Testis (tissue), 3 donors: ENCODE data around the gene USP27X. TPM values are rescaled to one million over a fixed set of nuclear protein-coding genes. Genes with fewer than 3 reads are reported as not detected.

ENCODE experiments used
- DNase-seq: peaks from one replicate; pipeline ENCODE4 v3.0.0-alpha.2; 2019
- H3K27ac ChIP-seq, 2 donors: fragments of 200-600 bp; sonication (generic); one replicate each; pipeline ENCODE4 v1.5.1; 2019
- H3K27me3 ChIP-seq: fragments of 200-600 bp; sonication (generic); one replicate; pipeline ENCODE4 v1.5.1; 2019
- H3K36me3 ChIP-seq: fragments of 200-600 bp; sonication (generic); one replicate; pipeline ENCODE4 v1.5.1; 2017; ENCODE audit warnings: low read depth; ENCODE audit errors: missing control alignments
- H3K4me1 ChIP-seq: fragments of 200-600 bp; sonication (generic); one replicate; pipeline ENCODE4 v1.5.1; 2019
- H3K4me3 ChIP-seq, 2 donors: fragments of 200-600 bp; sonication (generic); one replicate each; pipeline ENCODE4 v1.5.1; 2017 to 2019
- H3K9me3 ChIP-seq: fragments of 200-600 bp; sonication (generic); one replicate; pipeline ENCODE4 v1.5.1; 2017
- CTCF ChIP-seq, 3 experiments: fragments of 450-650 bp in 2 of 3; fragments of 200-600 bp in 1 of 3; sonication (generic) in 1 of 3; IDR thresholded peaks; one replicate each; pipeline ENCODE4 v1.5.1; 2016 to 2019; ENCODE audit warnings: antibody characterized with exemption in 3 of 3, mild to moderate bottlenecking in 2 of 3, moderate library complexity in 1 of 3
- POLR2A ChIP-seq: fragments of 450-650 bp; IDR thresholded peaks from one replicate; pipeline ENCODE4 v1.6.1; 2017; ENCODE audit warnings: antibody characterized with exemption, mild to moderate bottlenecking, moderate library complexity
- WGBS, 2 donors: methylation state at CpG; one replicate each; pipeline ENCODE4 v1.1.5; 2018; 5-methylcytosine and 5-hydroxymethylcytosine counted together
- intact Hi-C: fragments of 100-400 bp; cut with DNase I; formaldehyde crosslinking; loops from one replicate; pipeline ENCODE4 v1.15.1; 2023; ENCODE audit warnings: low total_unique reads
- polyA plus RNA-seq: library from polyadenylated mRNA; stranded (reverse); fragments of 350-450 nt; fragmentation: Illumina TruSeq; extraction: RNeasy Lipid Tissue Mini Kit (QIAGEN cat#74804); gene quantifications from one replicate; pipeline ENCODE4 v1.2.3, GENCODE V29; 2014; ENCODE audit warnings: low read depth, low replicate concordance; ENCODE audit not compliant: insufficient read depth
- total RNA-seq, 2 donors: library from RNA; depleted of rRNA; stranded (reverse); fragments of >200 nt; gene quantifications; one replicate each; pipeline ENCODE4 v1.2.3, GENCODE V29; 2016

Gene USP27X
- total and polyA plus RNA-seq, 3 donors from 2014 or later: 2.4 to 4.3 (median 3.6) TPM

DNA sequence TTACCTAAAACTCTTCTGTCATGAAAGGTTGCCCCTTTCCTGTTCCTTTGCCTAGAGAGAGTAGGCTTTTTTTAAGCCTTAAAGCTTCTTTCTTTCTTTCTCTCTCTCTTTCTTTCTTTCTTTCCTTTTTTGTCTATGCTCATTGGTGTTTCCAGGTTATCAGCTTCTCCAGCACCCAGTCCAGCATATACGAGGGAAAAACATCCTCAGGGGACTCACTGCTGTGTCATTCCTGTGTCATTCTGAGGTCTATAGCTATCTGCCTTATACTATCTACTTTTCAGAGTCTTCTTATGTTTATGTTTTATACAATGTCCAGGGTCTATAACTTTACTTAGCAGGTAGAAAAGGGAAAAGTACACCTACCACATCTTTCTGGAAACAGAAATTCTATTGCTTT is 10.5 kb upstream of the USP27X start:
- no peaks in the 10 kb centered on the region for H3K36me3 ChIP-seq
- H3K9me3 ChIP-seq: no peaks in the 10 kb centered on the region
- intact Hi-C loops: no loop called here
- no peaks in the 10 kb centered on the region for H3K27me3 ChIP-seq
- H3K4me1 ChIP-seq: no peaks in the 10 kb centered on the region
- 38 to 50% methylated on average over 1 of the region's 1 CpG for WGBS, 2 donors
- TF ChIP-seq CTCF (IDR thresholded peaks at IDR 0.05) (no peak), POLR2A (no peak)
- H3K4me3 ChIP-seq: no peak overlapping the region
- no peak overlapping the region for H3K27ac ChIP-seq
- DNase-seq: no peak

GRCh38 chrX:49876750-49877149 is 2.5 kb upstream of the USP27X start:
- WGBS, 2 donors: 34 to 36% methylated on average over 3 of the region's 3 CpGs
- Histone ChIP-seq H3K27me3 (no peaks in the 10 kb centered on the region), H3K9me3 (no peaks in the 10 kb centered on the region), H3K36me3 (no peaks in the 10 kb centered on the region), H3K4me3 (no peak overlapping the region), H3K27ac (no peak overlapping the region), H3K4me1 (peaks cover 5% of the 10 kb centered on the region)
- intact Hi-C loops: no loop called here
- TF ChIP-seq CTCF (IDR thresholded peaks at IDR 0.05) (peak in 2 of 3 experiments; percentile 28 to 37), POLR2A (no peak)
- DNase-seq: peak; percentile 22

- Histone ChIP-seq H3K4me1 (peaks cover 5% of the 10 kb centered on the region), H3K4me3 (no peak overlapping the region), H3K36me3 (no peaks in the 10 kb centered on the region), H3K9me3 (no peaks in the 10 kb centered on the region), H3K27ac (peak overlapping the region; percentile 77 to 84), H3K27me3 (no peaks in the 10 kb centered on the region)
- TF ChIP-seq CTCF (IDR thresholded peaks at IDR 0.05) (no peak), POLR2A (no peak)
- intact Hi-C loops: no loop called here
- DNase-seq: no peak
- 54 to 80% methylated on average over 1 to 5 of the region's 5 CpGs for WGBS, 2 donors
Observed at GRCh38 chrX:49877397-49878101, 1.7 kb upstream of the USP27X start.

GRCh38 chrX:49878128-49878833 is 1.0 kb upstream of the USP27X start:
- peaks cover 5% of the 10 kb centered on the region for H3K4me1 ChIP-seq
- peak overlapping the region; percentile 57 to 69 for H3K4me3 ChIP-seq
- peak; percentile 13 for DNase-seq
- no peaks in the 10 kb centered on the region for H3K36me3 ChIP-seq
- no peaks in the 10 kb centered on the region for H3K27me3 ChIP-seq
- TF ChIP-seq POLR2A: no peak
- 4% methylated on average over 21 of the region's 28 CpGs; no CpG with 5 or more reads in 1 of the 2 donors for WGBS, 2 donors
- intact Hi-C loops: no loop called here
- no peaks in the 10 kb centered on the region for H3K9me3 ChIP-seq
- peak overlapping the region; percentile 77 to 84 for H3K27ac ChIP-seq

DNA sequence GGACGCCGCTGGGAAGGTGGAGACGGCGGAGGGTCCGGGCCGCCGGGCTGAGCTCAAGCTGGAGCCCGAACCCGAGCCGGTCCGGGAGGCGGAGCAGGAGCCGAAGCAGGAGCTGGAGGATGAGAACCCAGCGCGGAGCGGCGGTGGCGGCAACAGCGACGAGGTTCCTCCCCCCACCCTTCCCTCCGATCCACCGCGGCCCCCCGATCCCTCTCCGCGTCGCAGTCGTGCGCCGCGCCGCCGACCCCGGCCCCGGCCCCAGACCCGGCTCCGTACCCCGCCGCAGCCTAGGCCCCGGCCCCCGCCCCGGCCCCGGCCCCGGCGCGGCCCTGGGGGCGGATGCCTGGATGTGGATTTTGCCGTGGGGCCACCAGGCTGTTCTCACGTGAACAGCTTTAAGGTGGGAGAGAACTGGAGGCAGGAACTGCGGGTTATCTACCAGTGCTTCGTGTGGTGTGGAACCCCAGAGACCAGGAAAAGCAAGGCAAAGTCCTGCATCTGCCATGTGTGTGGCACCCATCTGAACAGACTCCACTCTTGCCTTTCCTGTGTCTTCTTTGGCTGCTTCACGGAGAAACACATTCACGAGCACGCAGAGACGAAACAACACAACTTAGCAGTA is 483 bp downstream of the USP27X start:
- intact Hi-C loops: no loop called here
- DNase-seq: no peak
- no peak for TF ChIP-seq POLR2A
- no peak for TF ChIP-seq CTCF (IDR thresholded peaks at IDR 0.05)
- Histone ChIP-seq H3K36me3 (no peaks in the 10 kb centered on the region), H3K27ac (peak overlapping the region; percentile 77 to 84), H3K27me3 (no peaks in the 10 kb centered on the region), H3K4me3 (peak overlapping the region; percentile 57 to 69), H3K4me1 (peaks cover 5% of the 10 kb centered on the region), H3K9me3 (no peaks in the 10 kb centered on the region)
- WGBS, 2 donors: 0 to 18% methylated on average over 7 to 11 of the region's 55 CpGs
